ENCODE measurements around the gene OSMR.

DNA sequence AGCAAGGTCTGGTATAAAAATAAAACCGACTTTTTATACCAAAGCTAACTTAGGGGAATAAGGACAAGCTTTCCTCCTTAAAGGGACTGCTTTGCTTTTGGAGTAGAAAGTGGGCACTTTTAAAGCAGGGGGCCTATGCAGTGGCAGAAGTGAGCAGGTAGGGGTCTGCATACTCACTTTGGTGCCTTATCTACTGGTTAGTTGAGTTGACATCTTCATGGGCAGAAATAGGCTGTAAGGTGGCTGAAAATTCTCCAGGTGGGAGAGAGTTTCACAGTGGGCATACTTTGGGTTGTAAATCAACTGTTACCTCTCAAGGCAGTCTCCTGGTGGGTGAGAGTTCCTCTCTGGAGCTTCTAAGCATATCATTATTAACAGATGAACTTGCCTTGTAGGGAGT, 24.8 kb downstream of the OSMR start:
- TF ChIP-seq, protein P1, sequence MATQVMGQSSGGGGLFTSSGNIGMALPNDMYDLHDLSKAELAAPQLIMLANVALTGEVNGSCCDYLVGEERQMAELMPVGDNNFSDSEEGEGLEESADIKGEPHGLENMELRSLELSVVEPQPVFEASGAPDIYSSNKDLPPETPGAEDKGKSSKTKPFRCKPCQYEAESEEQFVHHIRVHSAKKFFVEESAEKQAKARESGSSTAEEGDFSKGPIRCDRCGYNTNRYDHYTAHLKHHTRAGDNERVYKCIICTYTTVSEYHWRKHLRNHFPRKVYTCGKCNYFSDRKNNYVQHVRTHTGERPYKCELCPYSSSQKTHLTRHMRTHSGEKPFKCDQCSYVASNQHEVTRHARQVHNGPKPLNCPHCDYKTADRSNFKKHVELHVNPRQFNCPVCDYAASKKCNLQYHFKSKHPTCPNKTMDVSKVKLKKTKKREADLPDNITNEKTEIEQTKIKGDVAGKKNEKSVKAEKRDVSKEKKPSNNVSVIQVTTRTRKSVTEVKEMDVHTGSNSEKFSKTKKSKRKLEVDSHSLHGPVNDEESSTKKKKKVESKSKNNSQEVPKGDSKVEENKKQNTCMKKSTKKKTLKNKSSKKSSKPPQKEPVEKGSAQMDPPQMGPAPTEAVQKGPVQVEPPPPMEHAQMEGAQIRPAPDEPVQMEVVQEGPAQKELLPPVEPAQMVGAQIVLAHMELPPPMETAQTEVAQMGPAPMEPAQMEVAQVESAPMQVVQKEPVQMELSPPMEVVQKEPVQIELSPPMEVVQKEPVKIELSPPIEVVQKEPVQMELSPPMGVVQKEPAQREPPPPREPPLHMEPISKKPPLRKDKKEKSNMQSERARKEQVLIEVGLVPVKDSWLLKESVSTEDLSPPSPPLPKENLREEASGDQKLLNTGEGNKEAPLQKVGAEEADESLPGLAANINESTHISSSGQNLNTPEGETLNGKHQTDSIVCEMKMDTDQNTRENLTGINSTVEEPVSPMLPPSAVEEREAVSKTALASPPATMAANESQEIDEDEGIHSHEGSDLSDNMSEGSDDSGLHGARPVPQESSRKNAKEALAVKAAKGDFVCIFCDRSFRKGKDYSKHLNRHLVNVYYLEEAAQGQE (IDR thresholded peaks at IDR 0.05; ENCODE audit: insufficient read depth in 1 of 2, low read depth in 2 of 2, low read length in 2 of 2), result no peak
- no peak for TF ChIP-seq POLR2AphosphoS5 (IDR thresholded peaks at IDR 0.05; ENCODE audit: low read depth, low read length)
